ENCODE results near the gene P4HB.

P4HB gene

GRCh38 chr17:81842725-81843504 lies 17.4 kb downstream of the P4HB start (continued):
- no peak for TF ChIP-seq TCF4 (CRISPR knock-in tag; IDR thresholded peaks at IDR 0.05; ENCODE audit: borderline replicate concordance)
- TF ChIP-seq ZNF70 (CRISPR knock-in tag; IDR thresholded peaks at IDR 0.05), result no peak

- ATAC-seq, result no peak
- TF ChIP-seq ZNF70 (CRISPR knock-in tag; IDR thresholded peaks at IDR 0.05) (no peak), SNAI2 (CRISPR knock-in tag; IDR thresholded peaks at IDR 0.05) (no peak), CSRNP3 (CRISPR knock-in tag; IDR thresholded peaks at IDR 0.05) (no peak), TSHZ2 (CRISPR knock-in tag; IDR thresholded peaks at IDR 0.05) (no peak), ZNF8 (CRISPR knock-in tag; IDR thresholded peaks at IDR 0.05) (no peak)
- TF ChIP-seq, protein P1, sequence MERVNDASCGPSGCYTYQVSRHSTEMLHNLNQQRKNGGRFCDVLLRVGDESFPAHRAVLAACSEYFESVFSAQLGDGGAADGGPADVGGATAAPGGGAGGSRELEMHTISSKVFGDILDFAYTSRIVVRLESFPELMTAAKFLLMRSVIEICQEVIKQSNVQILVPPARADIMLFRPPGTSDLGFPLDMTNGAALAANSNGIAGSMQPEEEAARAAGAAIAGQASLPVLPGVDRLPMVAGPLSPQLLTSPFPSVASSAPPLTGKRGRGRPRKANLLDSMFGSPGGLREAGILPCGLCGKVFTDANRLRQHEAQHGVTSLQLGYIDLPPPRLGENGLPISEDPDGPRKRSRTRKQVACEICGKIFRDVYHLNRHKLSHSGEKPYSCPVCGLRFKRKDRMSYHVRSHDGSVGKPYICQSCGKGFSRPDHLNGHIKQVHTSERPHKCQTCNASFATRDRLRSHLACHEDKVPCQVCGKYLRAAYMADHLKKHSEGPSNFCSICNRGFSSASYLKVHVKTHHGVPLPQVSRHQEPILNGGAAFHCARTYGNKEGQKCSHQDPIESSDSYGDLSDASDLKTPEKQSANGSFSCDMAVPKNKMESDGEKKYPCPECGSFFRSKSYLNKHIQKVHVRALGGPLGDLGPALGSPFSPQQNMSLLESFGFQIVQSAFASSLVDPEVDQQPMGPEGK (CRISPR knock-in tag; IDR thresholded peaks at IDR 0.05; ENCODE audit: borderline replicate concordance), result no peak
Measured at GRCh38 chr17:81842378-81842724, 18.0 kb downstream of the P4HB start.

GRCh38 chr17:81841866-81842265 lies 18.5 kb downstream of the P4HB start:
- TF ChIP-seq TOX (CRISPR knock-in tag; IDR thresholded peaks at IDR 0.05; ENCODE audit: borderline replicate concordance) (no peak), RARB (CRISPR knock-in tag; IDR thresholded peaks at IDR 0.05) (no peak), CSDC2 (CRISPR knock-in tag; IDR thresholded peaks at IDR 0.05) (no peak), SNAI2 (CRISPR knock-in tag; IDR thresholded peaks at IDR 0.05) (no peak), ARNTL (CRISPR knock-in tag; IDR thresholded peaks at IDR 0.05; ENCODE audit: borderline replicate concordance, low read depth) (no peak), BACH2 (CRISPR knock-in tag; IDR thresholded peaks at IDR 0.05; ENCODE audit: borderline replicate concordance) (no peak), ESRRG (CRISPR knock-in tag; IDR thresholded peaks at IDR 0.05) (no peak), ZC3H10 (CRISPR knock-in tag; IDR thresholded peaks at IDR 0.05) (no peak), ZNF8 (CRISPR knock-in tag; IDR thresholded peaks at IDR 0.05) (no peak), CSRNP3 (CRISPR knock-in tag; IDR thresholded peaks at IDR 0.05) (no peak), OSR1 (CRISPR knock-in tag; IDR thresholded peaks at IDR 0.05) (no peak), TSHZ2 (CRISPR knock-in tag; IDR thresholded peaks at IDR 0.05) (no peak), TCF4 (CRISPR knock-in tag; IDR thresholded peaks at IDR 0.05; ENCODE audit: borderline replicate concordance) (no peak), ZFP3 (CRISPR knock-in tag; IDR thresholded peaks at IDR 0.05) (no peak)
- TF ChIP-seq, protein P2, sequence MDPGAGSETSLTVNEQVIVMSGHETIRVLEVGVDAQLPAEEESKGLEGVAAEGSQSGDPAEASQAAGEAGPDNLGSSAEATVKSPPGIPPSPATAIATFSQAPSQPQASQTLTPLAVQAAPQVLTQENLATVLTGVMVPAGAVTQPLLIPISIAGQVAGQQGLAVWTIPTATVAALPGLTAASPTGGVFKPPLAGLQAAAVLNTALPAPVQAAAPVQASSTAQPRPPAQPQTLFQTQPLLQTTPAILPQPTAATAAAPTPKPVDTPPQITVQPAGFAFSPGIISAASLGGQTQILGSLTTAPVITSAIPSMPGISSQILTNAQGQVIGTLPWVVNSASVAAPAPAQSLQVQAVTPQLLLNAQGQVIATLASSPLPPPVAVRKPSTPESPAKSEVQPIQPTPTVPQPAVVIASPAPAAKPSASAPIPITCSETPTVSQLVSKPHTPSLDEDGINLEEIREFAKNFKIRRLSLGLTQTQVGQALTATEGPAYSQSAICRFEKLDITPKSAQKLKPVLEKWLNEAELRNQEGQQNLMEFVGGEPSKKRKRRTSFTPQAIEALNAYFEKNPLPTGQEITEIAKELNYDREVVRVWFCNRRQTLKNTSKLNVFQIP (CRISPR knock-in tag; IDR thresholded peaks at IDR 0.05; ENCODE audit: borderline replicate concordance, low read depth), result no peak
- TF ChIP-seq, protein P3, sequence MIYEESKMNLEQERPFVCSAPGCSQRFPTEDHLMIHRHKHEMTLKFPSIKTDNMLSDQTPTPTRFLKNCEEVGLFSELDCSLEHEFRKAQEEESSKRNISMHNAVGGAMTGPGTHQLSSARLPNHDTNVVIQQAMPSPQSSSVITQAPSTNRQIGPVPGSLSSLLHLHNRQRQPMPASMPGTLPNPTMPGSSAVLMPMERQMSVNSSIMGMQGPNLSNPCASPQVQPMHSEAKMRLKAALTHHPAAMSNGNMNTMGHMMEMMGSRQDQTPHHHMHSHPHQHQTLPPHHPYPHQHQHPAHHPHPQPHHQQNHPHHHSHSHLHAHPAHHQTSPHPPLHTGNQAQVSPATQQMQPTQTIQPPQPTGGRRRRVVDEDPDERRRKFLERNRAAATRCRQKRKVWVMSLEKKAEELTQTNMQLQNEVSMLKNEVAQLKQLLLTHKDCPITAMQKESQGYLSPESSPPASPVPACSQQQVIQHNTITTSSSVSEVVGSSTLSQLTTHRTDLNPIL (CRISPR knock-in tag; IDR thresholded peaks at IDR 0.05; ENCODE audit: low read depth), result no peak
- TF ChIP-seq, protein P1 (CRISPR knock-in tag; IDR thresholded peaks at IDR 0.05; ENCODE audit: borderline replicate concordance), result no peak
- ATAC-seq, result no peak; the same call in 2 of the 3 replicates

Data from SK-N-SH treated with all-trans-retinoic acid at 6 μM for 48 hours (cell line).